ENCODE results near the gene CPE. TPM values are rescaled to one million over a fixed set of nuclear protein-coding genes. Genes with fewer than 3 reads are reported as not detected.
"Not testable (repeated sequence)": the region's sequence is repeated elsewhere in the genome, so short reads cannot be mapped to it uniquely, and the experiment has no call there.

CPE gene
- total RNA-seq, 1 donor = 15.1 TPM

DNA sequence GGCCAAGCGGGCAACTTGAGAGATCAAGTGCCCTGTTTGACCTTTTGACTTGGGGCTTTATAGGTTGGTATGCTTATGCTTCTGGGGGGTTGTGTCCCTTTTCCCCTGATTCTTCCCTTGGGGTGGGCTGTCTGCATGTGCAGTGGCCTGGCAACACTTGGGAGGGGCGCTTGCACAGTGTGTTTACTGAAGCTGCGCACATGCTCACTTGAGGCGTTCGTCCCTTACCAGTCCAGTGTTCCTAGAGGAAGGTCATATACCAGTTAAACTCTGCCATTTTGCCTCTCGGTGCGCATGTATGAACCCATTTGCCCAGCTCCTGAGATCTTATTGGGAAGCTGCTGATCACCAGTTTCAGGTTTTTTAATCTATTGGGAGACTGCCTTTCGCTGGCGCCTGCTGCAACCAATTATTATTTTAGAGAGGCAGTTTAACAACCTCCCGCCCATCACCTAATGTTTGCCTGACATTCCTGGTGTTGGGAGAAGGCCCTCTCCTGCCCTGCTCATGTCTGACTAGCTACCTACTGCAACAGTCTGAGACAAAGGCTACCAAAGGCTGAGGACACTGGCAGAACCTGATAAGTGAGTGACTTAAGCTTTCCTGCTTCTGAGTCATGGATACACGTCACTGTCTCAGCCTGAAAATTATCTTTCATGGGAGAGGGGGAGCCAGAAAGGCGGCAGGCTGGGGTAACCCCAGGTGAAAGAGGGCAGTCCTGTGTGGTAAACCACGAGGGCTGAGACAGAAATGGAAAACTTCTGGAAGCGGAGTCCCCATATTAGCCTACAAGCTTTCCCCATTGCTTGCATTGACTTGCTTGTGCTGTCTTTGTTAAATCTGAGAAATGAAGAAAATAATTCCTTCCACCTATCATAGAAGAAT lies 97.6 kb downstream of the CPE start:
- no peak overlapping the region for H3K4me3 ChIP-seq (ENCODE audit: low read depth, low read length)
- TF ChIP-seq, protein P1, sequence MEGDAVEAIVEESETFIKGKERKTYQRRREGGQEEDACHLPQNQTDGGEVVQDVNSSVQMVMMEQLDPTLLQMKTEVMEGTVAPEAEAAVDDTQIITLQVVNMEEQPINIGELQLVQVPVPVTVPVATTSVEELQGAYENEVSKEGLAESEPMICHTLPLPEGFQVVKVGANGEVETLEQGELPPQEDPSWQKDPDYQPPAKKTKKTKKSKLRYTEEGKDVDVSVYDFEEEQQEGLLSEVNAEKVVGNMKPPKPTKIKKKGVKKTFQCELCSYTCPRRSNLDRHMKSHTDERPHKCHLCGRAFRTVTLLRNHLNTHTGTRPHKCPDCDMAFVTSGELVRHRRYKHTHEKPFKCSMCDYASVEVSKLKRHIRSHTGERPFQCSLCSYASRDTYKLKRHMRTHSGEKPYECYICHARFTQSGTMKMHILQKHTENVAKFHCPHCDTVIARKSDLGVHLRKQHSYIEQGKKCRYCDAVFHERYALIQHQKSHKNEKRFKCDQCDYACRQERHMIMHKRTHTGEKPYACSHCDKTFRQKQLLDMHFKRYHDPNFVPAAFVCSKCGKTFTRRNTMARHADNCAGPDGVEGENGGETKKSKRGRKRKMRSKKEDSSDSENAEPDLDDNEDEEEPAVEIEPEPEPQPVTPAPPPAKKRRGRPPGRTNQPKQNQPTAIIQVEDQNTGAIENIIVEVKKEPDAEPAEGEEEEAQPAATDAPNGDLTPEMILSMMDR (IDR thresholded peaks at IDR 0.05; ENCODE audit: insufficient read depth, low read depth, low read length) = no peak
- DNase-seq (ENCODE audit: low read depth) = peak; percentile 3

DNA sequence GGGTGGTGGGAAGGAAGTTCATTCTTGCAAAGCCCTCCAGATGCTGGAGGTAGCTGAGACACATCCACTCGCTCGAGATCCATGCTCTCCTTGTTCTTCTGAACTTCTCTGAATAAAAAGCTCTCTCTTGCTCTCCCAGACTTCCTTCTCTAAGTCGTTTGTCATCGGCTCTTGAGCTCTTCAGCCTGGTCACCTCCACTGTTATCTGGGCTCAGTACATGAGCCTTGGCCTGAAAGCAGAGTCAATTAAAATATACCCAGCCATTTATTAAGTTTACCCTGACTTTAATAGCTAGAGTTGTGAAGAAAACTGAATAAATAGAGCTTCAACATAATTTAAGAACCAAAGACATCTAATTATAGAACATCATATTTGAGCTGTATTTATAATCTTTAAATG lies 99.0 kb downstream of the CPE start:
- DNase-seq (ENCODE audit: low read depth) = no peak
- TF ChIP-seq, protein P1 (IDR thresholded peaks at IDR 0.05; ENCODE audit: insufficient read depth, low read depth, low read length) = no peak
- no peak overlapping the region for H3K4me3 ChIP-seq (ENCODE audit: low read depth, low read length)

DNA sequence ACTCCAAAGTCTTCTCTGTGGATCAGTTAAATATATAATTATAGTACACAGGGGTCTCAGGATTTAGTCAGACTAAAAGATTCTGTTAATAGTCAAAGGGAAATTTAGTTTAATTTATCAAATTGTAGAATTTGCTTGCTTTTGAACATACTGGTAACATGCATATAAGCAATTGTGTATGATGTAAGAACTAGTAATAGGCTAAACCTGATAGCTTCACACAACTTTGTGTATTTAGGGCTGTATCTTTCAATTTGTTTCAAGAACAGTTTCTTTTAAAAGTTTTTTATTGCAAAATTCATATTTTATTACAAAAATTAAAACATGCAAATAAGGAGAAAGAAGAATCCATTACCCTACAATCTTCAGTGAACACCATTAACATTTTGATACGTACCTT lies 99.5 kb downstream of the CPE start:
- no peak overlapping the region for H3K4me3 ChIP-seq (ENCODE audit: low read depth, low read length)
- no peak for DNase-seq (ENCODE audit: low read depth)
- TF ChIP-seq, protein P1 (IDR thresholded peaks at IDR 0.05; ENCODE audit: insufficient read depth, low read depth, low read length) = no peak

DNA sequence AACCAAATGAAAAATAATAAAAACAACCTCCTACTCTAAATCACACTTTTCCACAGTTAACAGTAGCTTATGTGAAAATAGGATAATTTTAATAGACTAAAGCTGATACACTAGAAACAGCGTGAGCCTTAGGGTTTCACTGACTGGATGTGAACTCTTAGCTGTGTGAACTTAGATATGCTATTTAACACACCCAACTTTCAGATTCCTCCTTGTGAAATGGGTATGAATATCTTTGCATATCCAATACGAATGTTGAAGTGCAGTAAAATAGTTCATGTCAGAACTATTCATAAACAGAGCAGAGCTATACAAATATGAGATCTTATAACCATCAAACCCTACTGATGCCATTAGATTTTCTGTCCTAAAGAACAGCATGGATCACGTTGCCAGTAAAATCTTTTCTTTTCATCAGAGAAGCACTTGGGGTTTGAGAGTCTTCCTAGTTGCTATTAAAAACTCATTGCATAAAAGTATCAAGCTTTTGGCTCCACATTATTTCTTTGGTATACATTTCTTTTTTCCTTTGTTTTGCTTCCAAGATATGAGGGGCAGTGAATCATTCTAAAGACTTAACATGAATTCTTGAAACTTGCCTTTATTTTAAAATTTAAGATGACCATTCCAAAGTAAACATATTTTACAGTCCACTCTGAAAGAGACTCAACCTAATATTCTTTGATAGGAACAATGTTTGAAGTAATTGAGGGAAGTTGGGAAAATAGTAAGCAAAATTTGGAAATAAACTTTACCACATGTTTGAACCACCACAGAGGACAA lies 102.4 kb downstream of the CPE start:
- TF ChIP-seq, protein P1 (IDR thresholded peaks at IDR 0.05; ENCODE audit: insufficient read depth, low read depth, low read length) = no peak
- H3K4me3 ChIP-seq (ENCODE audit: low read depth, low read length) = no peak overlapping the region
- DNase-seq (ENCODE audit: low read depth) = no peak

DNA sequence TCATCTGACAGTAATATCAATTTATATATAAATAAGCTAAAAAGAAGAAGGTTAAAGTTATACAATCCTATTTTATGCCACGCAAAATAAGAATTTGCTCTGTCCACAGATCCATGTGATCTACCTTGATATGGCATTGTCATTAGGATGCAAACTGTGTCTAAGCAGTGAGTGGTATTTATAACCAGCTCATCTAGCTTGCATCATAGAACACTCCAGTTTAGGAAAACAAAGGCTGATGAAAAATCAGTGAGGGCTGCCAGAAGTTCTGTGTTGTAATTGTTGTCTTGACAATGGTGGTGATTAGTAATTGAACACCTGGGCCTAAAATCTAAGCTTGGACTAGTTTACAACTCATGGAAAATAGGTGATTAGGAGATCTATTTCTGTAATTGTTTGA lies 111.0 kb downstream of the CPE start:
- H3K4me3 ChIP-seq (ENCODE audit: low read depth, low read length) = no peak overlapping the region
- TF ChIP-seq, protein P1 (IDR thresholded peaks at IDR 0.05; ENCODE audit: insufficient read depth, low read depth, low read length) = no peak
- DNase-seq (ENCODE audit: low read depth) = no peak

DNA sequence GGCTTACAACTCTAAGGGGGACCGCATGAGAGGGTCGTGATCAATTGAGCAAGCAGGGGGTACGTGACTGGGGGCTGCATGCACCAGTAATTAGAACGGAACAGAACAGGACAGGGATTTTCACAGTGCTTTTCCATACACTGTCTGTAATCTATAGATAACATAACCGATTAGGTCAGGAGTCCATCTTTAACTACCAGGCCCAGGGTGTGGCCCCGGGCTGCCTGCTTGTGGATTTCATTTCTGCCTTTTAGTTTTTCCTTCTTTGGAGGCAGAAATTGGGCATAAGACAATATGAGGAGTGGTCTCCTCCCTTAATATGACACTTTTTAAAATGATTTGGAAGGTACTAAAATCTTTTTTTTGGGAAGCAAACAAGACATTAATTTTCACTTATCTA lies 113.8 kb downstream of the CPE start:
- not testable (repeated sequence) for DNase-seq (ENCODE audit: low read depth); H3K4me3 ChIP-seq (ENCODE audit: low read depth, low read length)

DNA sequence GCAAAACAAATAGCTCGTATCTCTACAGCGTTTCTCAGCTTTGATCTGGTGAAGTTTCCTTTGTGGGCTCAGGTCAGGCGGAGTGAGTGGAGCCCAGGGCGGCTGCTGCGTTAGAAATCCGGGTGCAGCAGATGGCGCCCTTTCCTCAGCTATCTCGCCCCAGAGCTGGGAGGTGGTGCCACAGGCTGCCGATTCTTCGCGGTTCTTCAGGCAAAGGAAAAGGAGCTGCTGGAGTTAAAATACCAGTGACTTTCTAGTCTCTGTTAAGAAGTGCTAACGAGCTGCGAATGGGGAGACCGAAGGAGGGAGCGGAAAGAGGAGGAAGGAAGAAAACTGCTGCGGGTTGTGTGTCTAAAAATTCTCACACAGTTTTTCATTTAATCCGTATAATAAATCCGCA lies 114.6 kb downstream of the CPE start:
- TF ChIP-seq, protein P1 (IDR thresholded peaks at IDR 0.05; ENCODE audit: insufficient read depth, low read depth, low read length) = peak; percentile 76
- no peak overlapping the region for H3K4me3 ChIP-seq (ENCODE audit: low read depth, low read length)
- DNase-seq (ENCODE audit: low read depth) = peak; percentile 60

All from fibroblast of villous mesenchyme (primary cell).